ENCODE data around the gene RSAD1.

Gene RSAD1

DNA sequence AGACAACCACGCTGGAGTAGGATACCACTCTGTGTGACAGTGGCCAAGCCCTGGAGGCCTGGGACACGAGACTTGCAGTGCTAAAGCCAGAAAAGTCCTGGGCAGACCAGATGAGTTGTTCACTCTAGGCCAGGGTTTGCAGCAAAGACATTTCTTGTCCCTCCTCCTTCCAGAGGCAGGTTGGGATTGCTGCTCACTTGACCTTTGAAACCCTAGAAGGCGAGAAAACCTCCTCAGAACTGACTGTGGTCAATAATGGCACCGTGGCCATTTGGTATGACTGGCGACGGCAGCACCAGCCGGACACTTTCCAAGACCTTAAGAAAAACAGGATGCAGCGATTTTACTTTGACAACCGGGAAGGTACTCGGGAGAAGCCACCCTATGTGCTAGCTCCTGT lies 44.1 kb downstream of the RSAD1 start:
- no peak for DNase-seq

DNA sequence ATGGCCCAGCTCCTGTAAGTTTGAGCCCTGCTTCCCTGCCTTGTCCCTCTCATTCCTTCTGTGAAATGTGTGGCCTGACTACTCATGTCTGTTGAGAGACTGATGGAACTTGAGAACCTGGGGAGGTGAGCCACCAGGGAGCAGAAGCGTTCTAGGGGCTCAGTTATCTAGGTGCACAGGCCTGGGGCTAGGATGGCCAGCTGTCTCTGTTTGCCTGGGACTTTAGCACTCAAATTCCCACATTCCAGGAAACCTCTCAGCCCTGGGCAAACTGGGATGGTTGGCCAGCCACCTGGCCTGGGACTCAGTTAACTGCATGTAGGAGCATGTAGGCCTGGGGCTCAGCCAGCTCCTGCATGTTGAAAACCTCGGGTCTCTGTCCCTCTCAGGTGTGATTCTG lies 44.5 kb downstream of the RSAD1 start:
- no peak for DNase-seq

GRCh38 chr17:50524838-50525237 lies 46.2 kb downstream of the RSAD1 start:
- DNase-seq, result no peak

- no peak for DNase-seq
These were observed 48.6 kb downstream of the RSAD1 start for GRCh38 chr17:50527155-50527762.

DNA sequence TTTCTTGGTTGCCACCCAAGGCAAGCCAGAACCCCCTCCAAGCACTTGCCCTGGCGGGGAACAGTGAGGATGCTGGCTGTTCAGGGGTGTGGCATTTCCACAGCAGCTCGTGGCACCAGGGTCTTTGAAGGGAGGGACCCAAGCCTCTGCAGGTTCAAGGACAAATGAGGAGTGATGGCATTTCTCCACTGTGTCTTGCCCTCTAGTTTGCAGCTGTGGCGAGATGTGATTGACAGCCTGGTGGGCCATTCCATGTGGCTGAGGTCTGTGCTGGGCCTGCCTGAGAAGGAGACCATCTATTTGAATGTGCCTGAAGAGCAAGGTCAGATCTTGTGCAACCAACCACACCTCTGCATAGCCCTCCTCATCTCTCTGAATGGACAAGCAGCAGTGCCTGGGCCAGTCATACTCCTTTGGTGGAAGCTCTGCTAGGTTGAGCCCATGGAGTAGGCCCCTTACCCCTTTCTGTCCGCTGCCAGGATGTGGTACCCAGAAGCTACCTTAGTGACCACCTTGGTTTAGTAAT lies 49.4 kb downstream of the RSAD1 start:
- no peak for DNase-seq

DNA sequence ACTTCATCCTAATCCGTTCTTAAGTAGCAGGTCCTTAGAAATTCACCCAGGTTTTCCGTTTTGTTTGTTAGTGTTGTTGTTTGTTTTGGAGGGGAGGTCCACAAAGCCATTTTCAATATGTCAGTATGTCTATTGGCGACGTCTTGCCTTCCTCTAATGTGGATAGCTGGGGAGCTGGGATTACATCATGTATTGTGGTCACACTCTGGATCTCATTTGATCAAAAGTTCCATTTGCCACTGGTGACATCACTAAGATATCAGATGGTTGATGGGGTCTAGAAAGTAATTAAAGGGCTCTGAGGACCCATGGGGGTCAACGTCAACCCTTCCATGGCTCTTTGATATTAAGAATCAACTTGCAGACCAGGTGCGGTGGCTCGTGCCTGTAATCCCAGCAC lies 51.2 kb downstream of the RSAD1 start:
- no peak for DNase-seq

DNA sequence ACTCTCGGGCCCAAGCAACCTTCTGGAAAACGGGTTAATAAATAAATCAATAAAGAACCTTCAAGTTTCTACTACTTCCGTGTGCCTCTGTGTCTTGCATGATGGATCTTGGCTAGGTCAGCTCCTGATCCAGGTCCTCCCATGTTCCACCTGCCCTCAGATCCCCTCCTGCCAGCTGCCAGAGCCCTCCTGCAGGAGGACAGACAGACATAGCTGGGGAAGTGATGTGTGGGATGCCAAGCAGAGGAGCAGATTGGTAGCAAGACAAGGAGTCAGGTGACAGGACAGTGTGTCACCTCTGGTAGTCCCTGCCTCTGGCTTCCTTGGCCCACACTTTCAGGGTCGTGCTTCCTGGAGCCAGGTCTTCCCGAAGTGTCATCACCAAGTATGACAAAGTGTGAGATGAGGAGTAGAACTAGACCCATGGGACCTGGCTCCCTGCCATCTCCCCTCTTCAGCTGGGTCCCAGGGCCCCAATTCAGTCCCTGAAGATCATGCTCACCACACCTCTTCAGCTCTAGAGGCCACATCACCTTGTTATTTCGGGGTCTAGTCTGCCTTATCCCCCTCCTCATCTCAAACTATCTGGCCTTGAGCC lies 52.9 kb downstream of the RSAD1 start:
- no peak for DNase-seq

- DNase-seq, result no peak
These were observed 53.9 kb downstream of the RSAD1 start, which contains the start of gene EPN3 for GRCh38 chr17:50532452-50533024. TSS of gene EPN3 (plus strand) at chr17:50532735. CDS start at chr17:50536557, 3,822 bp downstream.

DNA sequence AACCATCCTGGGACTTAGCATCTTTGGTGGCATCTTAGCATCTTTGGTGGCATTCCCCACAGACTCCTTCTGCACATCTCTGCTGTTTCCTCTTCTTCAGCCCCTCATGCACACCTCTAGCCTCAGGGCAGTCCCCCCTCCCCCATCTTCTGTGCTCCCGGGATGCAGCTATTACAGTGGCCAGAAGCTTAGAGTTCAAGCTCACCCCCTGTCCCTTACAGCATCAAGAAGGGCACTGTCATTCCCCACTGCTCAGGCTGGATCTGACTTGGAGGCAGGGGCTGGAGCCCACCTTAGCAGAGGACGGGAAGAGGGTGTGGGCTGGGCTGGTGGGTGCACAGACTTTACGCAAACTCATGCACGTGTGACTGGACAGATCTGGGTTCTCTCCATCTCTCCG lies 54.5 kb downstream of the RSAD1 start:
- no peak for DNase-seq

- DNase-seq, result peak; percentile 58
These were observed 55.1 kb downstream of the RSAD1 start for GRCh38 chr17:50533720-50534148.

DNA sequence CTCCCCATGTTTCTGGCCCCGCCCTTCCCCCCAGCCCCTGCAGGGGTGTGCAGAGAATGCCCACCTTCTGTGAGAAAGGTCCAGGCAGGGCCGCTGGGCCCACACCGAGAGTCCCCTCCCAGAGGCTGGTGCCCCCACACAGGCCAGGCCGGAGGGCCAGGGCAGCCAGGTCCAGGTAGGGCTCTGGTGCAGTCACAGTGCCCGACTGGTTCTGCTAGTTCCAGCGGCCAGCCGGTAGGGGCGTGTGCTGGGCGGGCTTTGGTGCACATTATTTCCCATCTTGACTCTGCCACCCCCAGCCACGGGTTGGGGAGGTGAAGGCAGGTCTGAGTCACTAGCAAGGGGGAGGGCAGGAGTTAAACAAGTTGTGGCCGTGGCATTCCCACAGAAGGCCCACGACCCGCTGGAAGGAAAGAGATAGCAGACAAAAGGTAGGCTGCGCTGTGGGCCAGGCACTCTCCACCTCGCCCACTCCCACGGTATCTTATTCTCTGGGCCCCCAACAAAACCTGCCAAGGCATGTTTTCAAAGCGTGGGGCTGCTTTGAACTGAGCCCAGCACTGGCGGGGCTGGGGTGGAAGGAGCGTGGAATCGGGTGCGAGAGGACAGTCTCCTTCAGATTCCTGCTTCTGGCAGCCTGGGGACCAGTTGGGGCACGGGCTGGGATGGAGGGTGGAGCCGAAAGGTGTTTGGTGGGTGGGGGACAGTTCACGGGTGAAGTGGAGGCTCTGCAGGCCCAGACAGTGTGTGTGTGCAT lies 55.7 kb downstream of the RSAD1 start:
- DNase-seq, result no peak

- DNase-seq, result no peak
These were observed 56.3 kb downstream of the RSAD1 start for GRCh38 chr17:50534979-50535326.

DNA sequence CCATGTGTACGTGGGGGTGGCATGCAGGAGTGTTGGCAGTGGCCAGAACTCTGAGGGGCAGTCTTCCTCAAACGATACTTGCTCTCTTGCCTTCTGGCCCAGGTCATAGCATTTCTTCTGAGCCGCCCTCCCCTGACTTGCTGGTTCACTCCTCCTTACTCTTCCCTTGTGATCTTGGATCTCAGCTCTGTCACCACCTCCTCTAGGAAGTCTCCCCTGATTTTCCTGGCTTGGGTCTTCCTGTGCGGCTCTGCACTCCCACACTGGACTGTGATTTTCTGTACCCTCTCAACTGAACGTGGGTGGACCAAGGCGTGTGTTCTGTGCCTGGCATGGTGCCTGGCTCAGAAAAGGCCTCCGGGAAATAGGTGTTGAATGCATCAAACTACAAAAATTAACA lies 56.7 kb downstream of the RSAD1 start:
- no peak for DNase-seq
